DND-41 (cell line): ENCODE measurements around the gene GRIFIN.

Experiments used
- ATAC-seq: fragments of 200-7000 bp; cut with Tn5 transposase; 3 replicates; pipeline ENCODE4 v1.9.1; 2021; ENCODE audit warnings: low read depth; ENCODE audit not compliant: insufficient read depth
- DNase-seq: peaks from one replicate; pipeline ENCODE4 v3.0.0-alpha.2; 2020
- H2AFZ ChIP-seq: 2 replicates; pipeline ENCODE4 v1.6.0; 2012; ENCODE audit warnings: low read depth, low read length
- H3K27ac ChIP-seq: 2 replicates; pipeline ENCODE4 v1.5.1; 2012; ENCODE audit warnings: low read length, inconsistent platforms
- H3K27me3 ChIP-seq: fragments of 200-600 bp; sonication (generic); 2 replicates; pipeline ENCODE4 v1.6.0; 2012; ENCODE audit warnings: low read length, mild to moderate bottlenecking, inconsistent platforms; ENCODE audit not compliant: insufficient read depth, poor library complexity
- H3K36me3 ChIP-seq: 2 replicates; pipeline ENCODE4 v1.5.1; 2012; ENCODE audit warnings: low read length, inconsistent platforms; ENCODE audit not compliant: insufficient read depth
- H3K4me1 ChIP-seq: 2 replicates; pipeline ENCODE4 v1.5.1; 2012; ENCODE audit warnings: mild to moderate bottlenecking, low read length; ENCODE audit not compliant: insufficient read depth
- H3K4me2 ChIP-seq: 2 replicates; pipeline ENCODE4 v1.6.0; 2012; ENCODE audit warnings: mild to moderate bottlenecking, moderate library complexity, low read length, inconsistent platforms; ENCODE audit not compliant: insufficient read depth
- H3K4me3 ChIP-seq, 2 experiments: fragments of 200-600 bp in 1 of 2; shearing (Covaris generic) in 1 of 2; 2 replicates each; pipeline ENCODE4 v1.5.1; 2012 to 2016; ENCODE audit warnings: inconsistent platforms in 2 of 2, low read length in 2 of 2, mild to moderate bottlenecking in 2 of 2, low read depth in 1 of 2, moderate library complexity in 1 of 2
- H3K79me2 ChIP-seq: 2 replicates; pipeline ENCODE4 v1.6.0; 2012; ENCODE audit warnings: low read length, inconsistent platforms; ENCODE audit not compliant: insufficient read depth
- H3K9ac ChIP-seq: 2 replicates; pipeline ENCODE4 v1.6.0; 2012; ENCODE audit warnings: low read depth, mild to moderate bottlenecking, inconsistent platforms, low read length, moderate library complexity
- H3K9me3 ChIP-seq: 2 replicates; pipeline ENCODE4 v1.5.1; 2012; ENCODE audit warnings: low read length, moderate library complexity, mild to moderate bottlenecking, inconsistent platforms; ENCODE audit not compliant: insufficient read depth, severe bottlenecking
- H4K20me1 ChIP-seq: 2 replicates; pipeline ENCODE4 v1.6.0; 2012; ENCODE audit warnings: low read length; ENCODE audit not compliant: insufficient read depth
- EZH2 ChIP-seq: IDR thresholded peaks from 3 replicates; pipeline ENCODE4 v1.6.1; 2012; ENCODE audit warnings: borderline replicate concordance, low read depth, mild to moderate bottlenecking, moderate library complexity, low read length, inconsistent platforms; ENCODE audit not compliant: severe bottlenecking
- TF ChIP-seq, protein P1 (sequence below): IDR thresholded peaks from 2 replicates; pipeline ENCODE4 v1.5.1; 2012; ENCODE audit warnings: borderline replicate concordance, low read length, moderate library complexity, mild to moderate bottlenecking; ENCODE audit not compliant: poor library complexity, severe bottlenecking; ENCODE audit errors: extremely low read depth

The GRIFIN gene

GRCh38 chr7:2487586-2488271 lies 11.5 kb upstream of the GRIFIN start:
- Histone ChIP-seq H3K4me3 (no peak overlapping the region), H3K9ac (no peak overlapping the region), H3K9me3 (no peaks in the 10 kb centered on the region), H3K4me1 (no peaks in the 10 kb centered on the region), H4K20me1 (no peaks in the 10 kb centered on the region), H3K79me2 (no peaks in the 10 kb centered on the region), H3K36me3 (no peaks in the 10 kb centered on the region), H3K27ac (no peak overlapping the region), H3K4me2 (no peak overlapping the region), H3K27me3 (no peaks in the 10 kb centered on the region), H2AFZ (no peak overlapping the region)
- ATAC-seq = no peak
- no peak for DNase-seq
- no peak for TF ChIP-seq EZH2
- TF ChIP-seq, protein P1, sequence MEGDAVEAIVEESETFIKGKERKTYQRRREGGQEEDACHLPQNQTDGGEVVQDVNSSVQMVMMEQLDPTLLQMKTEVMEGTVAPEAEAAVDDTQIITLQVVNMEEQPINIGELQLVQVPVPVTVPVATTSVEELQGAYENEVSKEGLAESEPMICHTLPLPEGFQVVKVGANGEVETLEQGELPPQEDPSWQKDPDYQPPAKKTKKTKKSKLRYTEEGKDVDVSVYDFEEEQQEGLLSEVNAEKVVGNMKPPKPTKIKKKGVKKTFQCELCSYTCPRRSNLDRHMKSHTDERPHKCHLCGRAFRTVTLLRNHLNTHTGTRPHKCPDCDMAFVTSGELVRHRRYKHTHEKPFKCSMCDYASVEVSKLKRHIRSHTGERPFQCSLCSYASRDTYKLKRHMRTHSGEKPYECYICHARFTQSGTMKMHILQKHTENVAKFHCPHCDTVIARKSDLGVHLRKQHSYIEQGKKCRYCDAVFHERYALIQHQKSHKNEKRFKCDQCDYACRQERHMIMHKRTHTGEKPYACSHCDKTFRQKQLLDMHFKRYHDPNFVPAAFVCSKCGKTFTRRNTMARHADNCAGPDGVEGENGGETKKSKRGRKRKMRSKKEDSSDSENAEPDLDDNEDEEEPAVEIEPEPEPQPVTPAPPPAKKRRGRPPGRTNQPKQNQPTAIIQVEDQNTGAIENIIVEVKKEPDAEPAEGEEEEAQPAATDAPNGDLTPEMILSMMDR = no peak

GRCh38 chr7:2484868-2485267 lies 8.7 kb upstream of the GRIFIN start:
- Histone ChIP-seq H3K4me2 (no peak overlapping the region), H3K4me3 (no peak overlapping the region)

DNA sequence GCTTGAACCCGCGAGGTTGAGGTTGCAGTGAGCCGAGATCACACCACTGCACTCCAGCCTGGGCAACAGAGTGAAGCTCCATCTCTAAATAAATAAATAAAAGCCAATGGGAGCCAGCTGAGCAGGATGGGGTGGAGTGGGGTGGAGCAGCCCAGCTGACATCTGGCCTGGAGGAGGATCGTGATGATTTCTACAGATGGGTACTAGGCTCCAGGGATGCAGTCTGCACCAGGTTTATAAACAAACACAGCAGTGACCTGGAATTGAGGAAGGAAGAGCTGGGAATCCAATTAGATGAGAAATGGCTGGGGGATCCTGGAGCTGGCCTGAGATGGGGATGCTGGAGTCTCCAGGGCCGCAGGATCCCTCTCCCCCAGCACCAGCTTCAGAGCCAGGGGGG lies 7.3 kb upstream of the GRIFIN start:
- H3K36me3 ChIP-seq = no peaks in the 10 kb centered on the region
- no peaks in the 10 kb centered on the region for H3K9me3 ChIP-seq
- H3K4me1 ChIP-seq = no peaks in the 10 kb centered on the region
- TF ChIP-seq, protein P1 = no peak
- TF ChIP-seq EZH2 = no peak
- H3K9ac ChIP-seq = no peak overlapping the region
- H4K20me1 ChIP-seq = no peaks in the 10 kb centered on the region
- H3K4me2 ChIP-seq = no peak overlapping the region
- no peak for DNase-seq
- H3K27me3 ChIP-seq = no peaks in the 10 kb centered on the region
- no peak overlapping the region for H3K27ac ChIP-seq
- no peaks in the 10 kb centered on the region for H3K79me2 ChIP-seq
- no peak overlapping the region for H2AFZ ChIP-seq
- no peak overlapping the region for H3K4me3 ChIP-seq
- ATAC-seq = no peak

More at GRCh38 chr7:2484868-2485267, 8.7 kb upstream of the GRIFIN start:
- Histone ChIP-seq H3K27me3 (no peaks in the 10 kb centered on the region), H3K9me3 (no peaks in the 10 kb centered on the region), H3K36me3 (no peaks in the 10 kb centered on the region), H3K27ac (no peak overlapping the region), H3K9ac (no peak overlapping the region), H3K79me2 (no peaks in the 10 kb centered on the region), H4K20me1 (no peaks in the 10 kb centered on the region), H3K4me1 (no peaks in the 10 kb centered on the region), H2AFZ (no peak overlapping the region)
- no peak for ATAC-seq
- TF ChIP-seq EZH2 = no peak
- TF ChIP-seq, protein P1 = no peak
- no peak for DNase-seq
